GM12878 (cell line): ENCODE results near the gene COX10.
"Not testable (repeated sequence)": the region's sequence is repeated elsewhere in the genome, so short reads cannot be mapped to it uniquely, and the experiment has no call there.

Experiments
- BCL11A ChIP-seq: IDR thresholded peaks from 2 replicates; pipeline ENCODE4 v1.6.1; 2011; ENCODE audit warnings: low read depth, low read length
- BHLHE40 ChIP-seq, 2 experiments: fragments of 450-650 bp in 1 of 2; IDR thresholded peaks; 2 replicates each; pipeline ENCODE4 v1.6.1; 2011 to 2017; ENCODE audit warnings: low read depth in 2 of 2, borderline replicate concordance in 1 of 2, improper control_type of control experiment in 1 of 2, low read length in 1 of 2, mild to moderate bottlenecking in 1 of 2
- CHD2 ChIP-seq: IDR thresholded peaks from 2 replicates; pipeline ENCODE4 v1.6.1; 2011; ENCODE audit warnings: low read depth, low read length, improper control_type of control experiment, borderline replicate concordance
- CHD4 ChIP-seq: fragments of 200-600 bp; sonication (generic); IDR thresholded peaks from 2 replicates; pipeline ENCODE4 v1.6.1; 2016; ENCODE audit warnings: mild to moderate bottlenecking
- CTCF ChIP-seq, 3 experiments: IDR thresholded peaks in 2 of 3; conservative IDR thresholded peaks in 1 of 3; 2 replicates each; pipeline ENCODE4 v1.5.1; 2011; ENCODE audit warnings: low read depth in 3 of 3, low read length in 3 of 3, mild to moderate bottlenecking in 3 of 3, control low read depth in 2 of 3, moderate library complexity in 2 of 3, inconsistent platforms in 1 of 3, mixed read lengths in 1 of 3; ENCODE audit not compliant: control insufficient read depth in 2 of 3, insufficient read depth in 1 of 3; ENCODE audit errors: extremely low read depth in 1 of 3
- HCFC1 ChIP-seq: fragments of 150-350 bp; IDR thresholded peaks from 2 replicates; pipeline ENCODE4 v1.6.1; 2014; ENCODE audit warnings: low read length
- RCOR1 ChIP-seq: conservative IDR thresholded peaks from 2 replicates; pipeline ENCODE4 v1.6.1; 2012; ENCODE audit warnings: low read depth, low read length, improper control_type of control experiment
- SMAD5 ChIP-seq: IDR thresholded peaks from 2 replicates; pipeline ENCODE4 v1.6.1; 2016; ENCODE audit warnings: antibody characterized with exemption, low read depth
- SP1 ChIP-seq: IDR thresholded peaks from one replicate; pipeline ENCODE4 v1.6.1; 2011; ENCODE audit warnings: low read depth, low read length
- SRF ChIP-seq, 2 experiments: IDR thresholded peaks; 2 replicates each; pipeline ENCODE4 v1.6.1; 2011; ENCODE audit warnings: low read depth in 2 of 2, low read length in 2 of 2, mild to moderate bottlenecking in 1 of 2, moderate library complexity in 1 of 2
- TARDBP ChIP-seq: IDR thresholded peaks from 2 replicates; pipeline ENCODE4 v1.6.1; 2016; ENCODE audit warnings: borderline replicate concordance

DNA sequence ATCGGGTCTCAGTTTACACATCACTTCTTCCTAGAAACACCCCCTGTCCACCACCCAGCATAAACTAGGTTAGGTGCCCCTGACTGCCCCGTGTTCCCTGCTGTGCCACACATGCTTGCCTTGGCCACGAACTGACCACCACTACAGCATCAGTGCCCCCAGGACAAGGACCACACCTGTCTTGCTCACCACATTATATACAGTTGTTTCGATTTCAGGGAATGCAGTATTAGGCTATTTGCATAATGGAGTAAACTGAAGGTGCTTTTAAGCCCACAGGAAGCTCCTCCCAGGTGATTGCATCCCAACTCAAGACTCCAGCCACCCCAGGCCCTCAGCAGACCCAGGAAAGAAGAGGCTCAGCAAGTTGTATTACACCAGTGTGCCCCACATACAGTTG lies 117.1 kb downstream of the COX10 start:
- not testable (repeated sequence) for TF ChIP-seq CTCF (IDR thresholded peaks at IDR 0.05 in 2 of 3, conservative IDR thresholded peaks at IDR 0.05 in 1 of 3; ENCODE audit: control insufficient read depth in 2 of 3, extremely low read depth in 1 of 3, insufficient read depth in 1 of 3, low read depth in 3 of 3, low read length in 3 of 3); TARDBP; CHD2; SMAD5; RCOR1; BHLHE40 (IDR thresholded peaks at IDR 0.05; ENCODE audit: borderline replicate concordance in 1 of 2, low read depth in 2 of 2, low read length in 1 of 2); CHD4; BCL11A; SP1; SRF (IDR thresholded peaks at IDR 0.05; ENCODE audit: low read depth in 2 of 2, low read length in 2 of 2); HCFC1
